HL-60 (cell line): ENCODE measurements around the gene ALDH3B1.

Experiments
- DNase-seq, 2 experiments: peaks; one replicate each; pipeline ENCODE4 v3.0.0-alpha.2; 2010 to 2020; ENCODE audit warnings: low read depth in 1 of 2, low spot score in 1 of 2
- H3K27ac ChIP-seq: fragments of 250-450 bp; sonication (Bioruptor Pico); replicated peaks from 2 replicates; pipeline ENCODE4 v1.5.1; 2020; ENCODE audit warnings: mild to moderate bottlenecking, moderate library complexity
- H3K27me3 ChIP-seq: fragments of 250-450 bp; sonication (Bioruptor Pico); 2 replicates; pipeline ENCODE4 v1.5.1; 2021; ENCODE audit warnings: mild to moderate bottlenecking, moderate library complexity; ENCODE audit not compliant: insufficient read depth, poor library complexity, severe bottlenecking
- H3K4me3 ChIP-seq: replicated peaks from 2 replicates; pipeline ENCODE4 v1.5.1; 2011; ENCODE audit warnings: mild to moderate bottlenecking, control low read depth, low read length; ENCODE audit not compliant: insufficient read depth
- GABPA ChIP-seq: IDR thresholded peaks from 2 replicates; pipeline ENCODE4 v1.6.1; 2012; ENCODE audit warnings: low read depth
- POLR2AphosphoS5 ChIP-seq: IDR thresholded peaks from 2 replicates; pipeline ENCODE4 v1.6.1; 2012; ENCODE audit warnings: low read depth
- SPI1 ChIP-seq: IDR thresholded peaks from 2 replicates; pipeline ENCODE4 v1.6.1; 2012; ENCODE audit warnings: low read depth, mild to moderate bottlenecking, borderline replicate concordance
- TF ChIP-seq, protein P1 (sequence below): IDR thresholded peaks from 2 replicates; pipeline ENCODE4 v1.6.1; 2012; ENCODE audit warnings: low read depth; ENCODE audit not compliant: insufficient replicate concordance
- TF ChIP-seq, protein P2 (sequence below): IDR thresholded peaks from one replicate; pipeline ENCODE4 v1.5.1; 2011; ENCODE audit warnings: low read length, control low read depth, inconsistent platforms; ENCODE audit not compliant: insufficient read depth

Gene ALDH3B1

GRCh38 chr11:68002938-68003845, 6.9 kb upstream of the ALDH3B1 start:
- DNase-seq: peak in 1 of 2 experiments; percentile 55
- H3K27ac ChIP-seq: peak overlapping the region; percentile 77

DNA sequence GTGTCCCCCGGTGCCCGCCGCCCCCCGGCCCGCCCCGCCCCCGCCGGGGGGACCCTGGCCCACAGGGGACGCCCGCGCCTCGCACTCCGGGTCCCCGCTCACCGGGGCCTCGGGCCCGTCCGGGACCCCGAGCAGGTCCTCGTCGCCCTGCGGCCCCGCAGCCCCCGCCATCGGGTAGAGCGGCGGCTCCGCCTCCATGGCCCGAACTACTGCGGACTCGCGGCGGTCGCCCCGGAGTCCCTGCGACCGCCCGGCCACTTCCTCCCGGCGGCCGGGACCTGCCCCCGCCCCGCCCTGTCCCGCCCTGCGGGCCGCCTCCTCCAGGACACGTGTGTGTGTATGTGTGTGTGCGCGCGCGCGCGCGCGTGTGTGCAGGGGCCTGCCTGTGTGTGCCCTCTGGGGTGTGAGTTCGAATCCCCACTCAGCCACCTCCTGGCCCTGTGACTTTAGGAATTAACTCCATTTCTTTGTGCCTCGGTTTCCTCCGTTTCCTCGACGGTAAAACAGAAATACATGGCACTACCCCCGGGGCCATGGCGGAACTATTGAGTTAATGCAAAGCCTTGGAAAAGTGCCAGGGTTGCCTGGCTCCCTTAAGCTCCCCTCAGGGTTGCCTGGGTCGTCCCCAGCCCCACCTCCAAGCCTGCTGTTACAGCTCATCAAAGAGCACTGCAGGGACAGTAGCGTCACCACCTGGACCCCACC, 6.1 kb upstream of the ALDH3B1 start, which contains the start of gene UNC93B1:
UNC93B1 (minus strand) TSS at position 252 of the 705 bp plus-strand sequence; CDS start at position 198, 54 bp downstream.
- TF ChIP-seq, protein P1, sequence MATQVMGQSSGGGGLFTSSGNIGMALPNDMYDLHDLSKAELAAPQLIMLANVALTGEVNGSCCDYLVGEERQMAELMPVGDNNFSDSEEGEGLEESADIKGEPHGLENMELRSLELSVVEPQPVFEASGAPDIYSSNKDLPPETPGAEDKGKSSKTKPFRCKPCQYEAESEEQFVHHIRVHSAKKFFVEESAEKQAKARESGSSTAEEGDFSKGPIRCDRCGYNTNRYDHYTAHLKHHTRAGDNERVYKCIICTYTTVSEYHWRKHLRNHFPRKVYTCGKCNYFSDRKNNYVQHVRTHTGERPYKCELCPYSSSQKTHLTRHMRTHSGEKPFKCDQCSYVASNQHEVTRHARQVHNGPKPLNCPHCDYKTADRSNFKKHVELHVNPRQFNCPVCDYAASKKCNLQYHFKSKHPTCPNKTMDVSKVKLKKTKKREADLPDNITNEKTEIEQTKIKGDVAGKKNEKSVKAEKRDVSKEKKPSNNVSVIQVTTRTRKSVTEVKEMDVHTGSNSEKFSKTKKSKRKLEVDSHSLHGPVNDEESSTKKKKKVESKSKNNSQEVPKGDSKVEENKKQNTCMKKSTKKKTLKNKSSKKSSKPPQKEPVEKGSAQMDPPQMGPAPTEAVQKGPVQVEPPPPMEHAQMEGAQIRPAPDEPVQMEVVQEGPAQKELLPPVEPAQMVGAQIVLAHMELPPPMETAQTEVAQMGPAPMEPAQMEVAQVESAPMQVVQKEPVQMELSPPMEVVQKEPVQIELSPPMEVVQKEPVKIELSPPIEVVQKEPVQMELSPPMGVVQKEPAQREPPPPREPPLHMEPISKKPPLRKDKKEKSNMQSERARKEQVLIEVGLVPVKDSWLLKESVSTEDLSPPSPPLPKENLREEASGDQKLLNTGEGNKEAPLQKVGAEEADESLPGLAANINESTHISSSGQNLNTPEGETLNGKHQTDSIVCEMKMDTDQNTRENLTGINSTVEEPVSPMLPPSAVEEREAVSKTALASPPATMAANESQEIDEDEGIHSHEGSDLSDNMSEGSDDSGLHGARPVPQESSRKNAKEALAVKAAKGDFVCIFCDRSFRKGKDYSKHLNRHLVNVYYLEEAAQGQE: no peak
- TF ChIP-seq GABPA (0 out of 2 replicates have a peak, but pooled peaks have one; percentile 22), SPI1 (peak; percentile 91), POLR2AphosphoS5 (peak; percentile 38; the same call in 1 of the 2 replicates)
- TF ChIP-seq, protein P2, sequence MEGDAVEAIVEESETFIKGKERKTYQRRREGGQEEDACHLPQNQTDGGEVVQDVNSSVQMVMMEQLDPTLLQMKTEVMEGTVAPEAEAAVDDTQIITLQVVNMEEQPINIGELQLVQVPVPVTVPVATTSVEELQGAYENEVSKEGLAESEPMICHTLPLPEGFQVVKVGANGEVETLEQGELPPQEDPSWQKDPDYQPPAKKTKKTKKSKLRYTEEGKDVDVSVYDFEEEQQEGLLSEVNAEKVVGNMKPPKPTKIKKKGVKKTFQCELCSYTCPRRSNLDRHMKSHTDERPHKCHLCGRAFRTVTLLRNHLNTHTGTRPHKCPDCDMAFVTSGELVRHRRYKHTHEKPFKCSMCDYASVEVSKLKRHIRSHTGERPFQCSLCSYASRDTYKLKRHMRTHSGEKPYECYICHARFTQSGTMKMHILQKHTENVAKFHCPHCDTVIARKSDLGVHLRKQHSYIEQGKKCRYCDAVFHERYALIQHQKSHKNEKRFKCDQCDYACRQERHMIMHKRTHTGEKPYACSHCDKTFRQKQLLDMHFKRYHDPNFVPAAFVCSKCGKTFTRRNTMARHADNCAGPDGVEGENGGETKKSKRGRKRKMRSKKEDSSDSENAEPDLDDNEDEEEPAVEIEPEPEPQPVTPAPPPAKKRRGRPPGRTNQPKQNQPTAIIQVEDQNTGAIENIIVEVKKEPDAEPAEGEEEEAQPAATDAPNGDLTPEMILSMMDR: no peak
- Histone ChIP-seq H3K27ac (peak within 1 kb of the TSS; percentile 77), H3K27me3 (no peaks in the 10 kb centered on the region), H3K4me3 (peak within 1 kb of the TSS; percentile 73)
- peak; percentile 91 to 95 for DNase-seq

More at GRCh38 chr11:68002938-68003845, 6.9 kb upstream of the ALDH3B1 start:
- H3K4me3 ChIP-seq: peak overlapping the region; percentile 73
- TF ChIP-seq SPI1 (peak; percentile 70), GABPA (no peak)
- H3K27me3 ChIP-seq: no peaks in the 10 kb centered on the region

- Histone ChIP-seq H3K4me3 (peak overlapping the region; percentile 73; the same call in 1 of the 2 replicates), H3K27ac (peak overlapping the region; percentile 77), H3K27me3 (no peaks in the 10 kb centered on the region)
- TF ChIP-seq SPI1: no peak; the same call in 1 of the 2 replicates
- TF ChIP-seq, protein P1: no peak
- no peak for TF ChIP-seq GABPA
- TF ChIP-seq, protein P2: no peak
- TF ChIP-seq POLR2AphosphoS5: no peak
- DNase-seq: no peak
Observed at GRCh38 chr11:68004551-68005335, 5.4 kb upstream of the ALDH3B1 start.
